CMK (cell line): ENCODE data around the gene PCSK9.

ENCODE experiments used
- DNase-seq: peaks from one replicate; pipeline ENCODE4 v3.0.0-alpha.2; 2010; ENCODE audit warnings: low read depth

The PCSK9 gene

GRCh38 chr1:55039342-55040082 lies at the start of gene PCSK9:
TSS of gene PCSK9 (plus strand) at chr1:55039548. CDS start at chr1:55039838, 290 bp downstream.
- no peak for DNase-seq

DNA sequence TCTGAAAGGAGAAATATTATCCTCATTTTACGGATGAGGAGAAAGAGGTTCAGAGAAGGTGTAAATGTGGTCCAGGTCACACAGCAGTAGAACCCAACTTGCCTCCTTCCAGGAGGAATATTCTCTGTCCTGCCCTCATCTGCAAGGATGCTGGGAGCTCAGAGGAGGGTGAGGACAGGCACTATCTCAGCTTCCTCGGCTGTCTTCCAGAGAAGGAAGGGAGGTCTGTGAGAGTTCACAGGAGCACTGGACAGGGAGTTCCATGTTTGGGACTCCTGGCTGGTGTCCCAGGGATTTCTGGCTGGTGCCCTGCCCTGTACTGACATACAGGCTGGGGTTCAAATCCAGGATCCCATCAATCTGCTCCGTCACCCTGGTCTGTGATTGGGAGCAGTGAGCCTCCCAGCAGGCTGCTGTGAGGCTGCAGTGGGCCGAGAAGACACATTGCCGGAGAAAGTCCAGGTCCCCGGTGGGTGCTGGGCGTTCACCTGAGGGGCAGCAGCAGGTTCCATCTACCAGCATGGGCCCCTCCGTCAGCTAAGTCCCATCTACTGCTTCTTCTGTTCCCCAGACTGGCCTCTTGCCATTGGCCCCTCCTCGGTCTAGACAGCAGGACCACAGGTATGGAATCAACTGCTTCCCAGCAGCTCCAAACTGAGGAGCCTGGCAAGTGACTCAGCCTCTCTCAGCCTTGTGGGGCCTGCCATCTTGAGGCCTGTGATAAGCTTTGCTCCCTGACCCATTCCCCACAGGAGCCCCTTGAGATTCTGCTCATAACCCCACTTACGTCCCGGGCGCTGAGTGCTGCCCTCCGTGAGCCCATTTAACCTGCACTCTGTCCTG lies 49.2 kb upstream of the PCSK9 start:
- DNase-seq, result no peak

DNA sequence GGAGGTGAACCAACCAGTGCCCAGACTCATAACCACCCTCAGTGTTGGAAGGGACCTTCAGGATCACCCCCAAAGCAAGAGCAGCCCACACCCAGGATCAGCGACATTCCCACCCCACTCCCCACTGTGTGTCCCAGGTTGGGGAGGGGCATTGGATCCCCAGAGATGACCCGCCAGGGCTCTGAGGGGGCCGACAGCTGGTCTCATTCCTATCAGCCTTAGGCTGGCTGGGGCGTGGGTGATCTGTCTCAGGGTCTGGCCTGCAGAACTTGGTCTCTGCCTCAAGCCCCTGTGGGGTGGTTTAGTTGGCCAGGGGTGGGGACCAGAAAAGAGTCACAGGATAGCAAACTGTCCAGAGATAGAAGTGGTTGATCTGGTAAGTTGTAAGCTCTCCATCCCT lies 48.4 kb upstream of the PCSK9 start:
- no peak for DNase-seq

DNA sequence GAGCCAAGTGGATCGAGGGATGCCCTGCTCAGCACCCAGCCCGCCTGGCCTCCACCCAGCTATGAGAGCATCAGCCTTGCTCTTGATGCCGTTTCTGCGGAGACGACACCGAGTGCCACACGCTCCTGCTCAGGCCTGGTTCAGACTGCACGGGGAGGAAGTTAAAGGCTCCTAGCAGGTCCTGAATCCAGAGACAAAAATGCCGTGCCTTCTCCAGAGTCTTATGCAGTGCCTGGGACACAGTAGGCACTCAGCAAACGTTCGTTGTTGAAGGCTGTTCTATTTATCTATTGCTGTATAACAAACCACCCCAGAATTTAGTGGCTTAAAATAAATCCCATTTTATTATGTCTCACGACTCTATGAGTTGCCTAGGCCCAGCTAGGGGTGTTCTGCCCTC lies 47.4 kb upstream of the PCSK9 start:
- DNase-seq, result no peak

DNA sequence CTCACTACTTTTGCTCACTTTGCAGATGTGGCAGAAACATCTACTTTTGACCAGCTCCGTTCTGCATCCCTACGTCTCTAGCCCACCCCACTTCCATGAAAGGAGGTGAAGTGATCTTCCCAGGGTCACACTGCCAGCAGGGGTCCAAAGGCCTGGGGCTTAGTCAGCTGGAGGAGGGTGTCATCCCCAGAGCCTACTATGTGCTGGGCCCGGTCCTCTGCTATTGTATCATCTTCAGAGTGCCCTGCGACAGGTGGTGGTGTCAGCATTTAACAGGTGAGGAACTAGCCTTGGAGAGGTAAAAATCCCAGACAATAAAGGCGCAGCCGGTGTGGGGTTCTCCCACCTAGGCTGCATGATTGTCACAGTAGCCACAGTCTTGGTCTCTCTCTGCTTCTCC lies 46.2 kb upstream of the PCSK9 start:
- no peak for DNase-seq

- DNase-seq, result no peak
These were observed 44.9 kb upstream of the PCSK9 start for GRCh38 chr1:54994355-54994990.

- DNase-seq, result no peak
These were observed 44.2 kb upstream of the PCSK9 start for GRCh38 chr1:54995013-54995760.

GRCh38 chr1:54995835-54996234 lies 43.5 kb upstream of the PCSK9 start:
- DNase-seq, result no peak

- DNase-seq, result peak; percentile 36
These were observed 42.9 kb upstream of the PCSK9 start for GRCh38 chr1:54996359-54996868.

- DNase-seq, result no peak
These were observed 42.3 kb upstream of the PCSK9 start for GRCh38 chr1:54996869-54997710.

- DNase-seq, result no peak
These were observed 41.7 kb upstream of the PCSK9 start for GRCh38 chr1:54997711-54997986.

GRCh38 chr1:54998100-54998499 lies 41.2 kb upstream of the PCSK9 start:
- DNase-seq, result no peak

DNA sequence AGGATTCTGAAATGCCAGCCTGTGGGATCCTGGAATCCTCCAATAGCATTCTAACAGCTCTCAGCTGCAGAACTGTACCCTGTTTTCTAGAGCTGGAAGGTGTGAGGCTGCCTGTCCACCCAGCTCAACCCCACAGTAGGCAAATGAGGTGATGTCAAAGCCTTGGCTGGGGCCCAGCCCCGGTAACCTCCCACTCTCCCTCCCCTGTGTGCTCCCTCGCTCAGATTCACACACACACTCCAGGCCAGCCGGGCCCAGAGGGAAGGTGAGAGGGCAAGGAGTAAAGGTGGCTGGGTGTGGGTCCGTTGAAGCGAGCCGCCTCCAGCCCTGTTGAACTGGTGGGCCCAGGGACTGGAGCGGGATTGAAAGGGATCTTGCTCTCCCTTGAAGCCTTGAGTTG lies 40.7 kb upstream of the PCSK9 start, which contains the start of gene BSND:
Gene BSND (plus strand): TSS at position 257 of the 400 bp plus-strand sequence. CDS start 254 bp downstream, outside the sequence.
- DNase-seq, result no peak

GRCh38 chr1:55000110-55001085 lies 39.0 kb upstream of the PCSK9 start:
- DNase-seq, result no peak

GRCh38 chr1:55001311-55001710 lies 38.0 kb upstream of the PCSK9 start:
- DNase-seq, result no peak

DNA sequence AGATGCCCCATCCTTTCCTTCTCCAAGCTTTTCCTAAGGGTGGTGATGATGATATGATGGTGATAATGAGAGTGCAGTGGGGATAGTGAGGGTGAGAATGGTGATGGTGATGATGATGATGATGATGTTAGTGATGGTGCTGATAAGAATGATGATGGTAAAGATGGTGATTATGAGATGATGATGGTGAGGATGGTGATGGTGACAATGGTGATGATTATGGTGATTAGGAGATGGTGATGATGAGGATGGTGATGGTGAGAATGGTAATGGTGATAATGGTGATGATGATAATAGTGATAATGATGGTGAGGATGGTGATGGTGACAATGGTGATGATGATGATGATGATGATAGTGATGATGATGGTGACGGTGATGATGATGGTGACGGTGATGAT lies 36.7 kb upstream of the PCSK9 start:
- no peak for DNase-seq

DNA sequence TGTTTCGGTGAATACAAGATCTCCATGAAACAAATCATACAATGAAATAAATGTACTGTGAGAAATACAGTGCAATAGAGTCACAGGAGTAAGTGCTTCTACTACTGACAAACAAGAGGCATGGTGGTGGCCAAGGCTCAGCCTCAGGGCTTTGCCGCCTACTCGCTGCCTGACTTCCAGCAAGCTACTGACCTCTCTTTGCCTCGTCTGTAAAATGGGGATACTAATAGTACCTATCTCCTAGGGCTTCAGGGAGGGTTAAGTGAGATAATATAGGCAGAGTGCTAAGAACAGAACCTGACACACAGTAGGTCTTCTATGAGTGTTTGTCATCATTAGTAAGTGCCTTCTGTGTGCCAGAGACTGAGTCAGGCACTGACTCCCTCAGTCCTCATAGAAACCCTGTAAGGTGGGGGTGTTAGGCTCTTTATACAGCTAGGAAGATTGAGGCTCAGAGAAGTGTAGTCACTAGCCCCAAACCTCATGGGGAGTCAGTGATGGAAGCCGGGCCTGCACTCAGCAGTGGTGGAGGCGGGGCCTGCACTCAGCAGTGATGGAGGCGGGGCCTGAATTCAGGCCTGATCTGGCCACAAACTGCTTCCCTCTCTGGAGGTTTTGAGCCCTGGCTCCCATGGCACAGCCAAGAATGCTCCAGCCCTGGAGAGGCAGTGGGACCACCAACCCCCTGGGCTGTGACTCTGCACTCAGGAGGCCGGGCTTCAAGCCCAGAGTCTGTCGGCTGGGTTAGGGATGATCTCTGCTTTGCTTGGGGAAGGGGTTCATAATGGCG lies 33.8 kb upstream of the PCSK9 start:
- no peak for DNase-seq

GRCh38 chr1:55006931-55007330 lies 32.4 kb upstream of the PCSK9 start:
- no peak for DNase-seq

GRCh38 chr1:55007625-55008024 lies 31.7 kb upstream of the PCSK9 start:
- DNase-seq, result no peak
